ENCODE data around the gene SHISAL2A. TPM values are rescaled to one million over a fixed set of nuclear protein-coding genes. Genes with fewer than 3 reads are reported as not detected.

Gene SHISAL2A
- total and polyA plus RNA-seq, 10 of the 15 experiments (the other 5 are each of a cell fraction or from before 2014, with no cell fraction given) = 0.18 to 0.67 (median 0.45) TPM

GRCh38 chr1:52627028-52627427, 5.9 kb upstream of the SHISAL2A start (continued):
- TF ChIP-seq ZNF687 (IDR thresholded peaks at IDR 0.05) (no peak), EZH2 (IDR thresholded peaks at IDR 0.05; ENCODE audit: borderline replicate concordance, control insufficient read depth, low read depth, low read length) (no peak), YY1 (IDR thresholded peaks at IDR 0.05; ENCODE audit: low read depth, low read length) (no peak), ETV6 (conservative IDR thresholded peaks at IDR 0.05 in 1 of 2, IDR thresholded peaks at IDR 0.05 in 1 of 2; ENCODE audit: borderline replicate concordance in 1 of 2, low read depth in 1 of 2) (no peak), EP300 (IDR thresholded peaks at IDR 0.05; ENCODE audit: borderline replicate concordance in 1 of 2, control insufficient read depth in 1 of 2, low read depth in 2 of 2, low read length in 2 of 2) (no peak), POLR2AphosphoS5 (IDR thresholded peaks at IDR 0.05; ENCODE audit: low read length) (no peak), CHD1 (IDR thresholded peaks at IDR 0.05; ENCODE audit: low read depth, low read length) (no peak), KLF5 (IDR thresholded peaks at IDR 0.05; ENCODE audit: partially characterized antibody) (no peak), ZZZ3 (IDR thresholded peaks at IDR 0.05; ENCODE audit: control insufficient read depth, insufficient read length, low read depth) (no peak), KDM1A (IDR thresholded peaks at IDR 0.05; ENCODE audit: borderline replicate concordance) (no peak)
